ENCODE measurements around the gene PSMB7.
"Not testable (repeated sequence)": the region's sequence is repeated elsewhere in the genome, so short reads cannot be mapped to it uniquely, and the experiment has no call there.

PSMB7 gene

DNA sequence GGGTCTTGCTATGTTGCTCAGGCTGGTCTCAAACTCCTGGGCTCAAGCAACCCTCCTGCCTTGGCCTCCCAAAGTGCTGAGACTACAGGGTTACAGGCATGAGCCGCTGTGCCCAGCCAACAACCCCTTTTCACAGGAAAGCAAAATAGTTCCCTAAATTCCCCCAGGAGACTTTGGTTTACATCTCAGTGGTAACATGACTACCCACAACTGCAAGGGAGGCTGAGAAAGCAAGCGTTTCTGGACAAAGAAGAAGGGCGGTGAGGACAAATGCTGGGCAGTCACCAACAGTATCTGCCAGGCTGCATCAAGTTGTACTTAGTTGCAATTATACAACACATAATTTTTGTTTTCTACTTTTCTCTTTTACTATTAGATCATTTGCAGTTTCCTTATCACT lies 27.6 kb upstream of the PSMB7 start:
- no peak for DNase-seq

DNA sequence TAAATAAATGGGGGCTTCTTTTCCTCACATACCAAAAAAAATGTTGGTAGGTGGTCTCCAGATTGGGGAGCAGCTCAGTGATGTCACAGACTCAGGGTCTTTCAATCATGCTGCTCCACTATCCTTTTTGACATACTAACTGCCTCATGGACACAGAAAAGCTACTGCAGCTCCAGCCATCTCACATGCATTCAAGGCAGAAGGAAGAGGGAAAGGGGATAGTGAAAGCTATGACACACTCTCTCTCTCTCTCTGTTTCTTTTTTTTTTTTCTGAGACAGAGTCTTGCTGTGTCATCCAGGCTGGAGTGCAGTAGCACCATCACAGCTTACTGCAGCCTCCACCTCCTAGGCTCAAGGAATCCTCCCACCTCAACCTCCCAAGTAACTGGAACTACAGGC lies 27.1 kb upstream of the PSMB7 start:
- no peak for DNase-seq

DNA sequence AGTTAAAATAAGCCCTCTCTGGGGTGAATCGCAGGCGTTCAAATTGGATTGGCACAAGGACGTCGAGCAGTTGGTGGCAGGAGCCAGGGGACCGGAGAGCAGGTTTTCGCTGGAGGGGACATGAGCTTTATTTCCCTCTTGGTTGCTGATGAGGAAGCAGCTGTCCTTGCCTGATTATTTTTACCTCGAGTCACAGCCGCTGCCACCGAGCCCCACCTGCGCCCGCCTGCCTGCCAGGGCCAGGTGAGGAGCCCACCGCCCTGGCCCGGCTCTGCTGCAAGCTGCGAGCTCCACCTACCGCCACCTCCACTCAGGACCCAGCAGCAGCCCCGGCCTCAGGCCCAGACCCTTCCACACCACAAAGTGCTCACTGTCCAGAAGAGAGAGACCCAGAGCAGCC lies 26.0 kb upstream of the PSMB7 start:
- no peak for DNase-seq

DNA sequence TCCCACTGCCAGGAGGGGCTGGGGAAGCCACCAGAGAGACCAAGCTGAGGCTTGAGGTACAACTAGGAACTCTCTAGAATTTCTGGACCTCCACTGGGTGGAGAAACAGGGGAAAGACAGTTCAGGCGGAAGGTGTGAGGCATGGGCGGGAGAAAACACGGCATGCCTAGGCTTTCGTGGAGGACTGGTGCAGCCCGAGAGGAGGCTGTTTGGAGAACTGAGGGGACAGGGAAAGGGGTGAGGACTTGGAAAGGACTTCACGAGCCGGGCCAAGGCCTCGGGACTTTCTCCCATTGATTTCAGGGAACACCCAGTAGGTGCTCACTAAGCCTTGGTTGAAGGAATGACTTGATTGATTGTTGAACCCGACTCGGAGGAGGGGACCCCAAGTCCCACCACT lies 25.5 kb upstream of the PSMB7 start:
- DNase-seq, result no peak

DNA sequence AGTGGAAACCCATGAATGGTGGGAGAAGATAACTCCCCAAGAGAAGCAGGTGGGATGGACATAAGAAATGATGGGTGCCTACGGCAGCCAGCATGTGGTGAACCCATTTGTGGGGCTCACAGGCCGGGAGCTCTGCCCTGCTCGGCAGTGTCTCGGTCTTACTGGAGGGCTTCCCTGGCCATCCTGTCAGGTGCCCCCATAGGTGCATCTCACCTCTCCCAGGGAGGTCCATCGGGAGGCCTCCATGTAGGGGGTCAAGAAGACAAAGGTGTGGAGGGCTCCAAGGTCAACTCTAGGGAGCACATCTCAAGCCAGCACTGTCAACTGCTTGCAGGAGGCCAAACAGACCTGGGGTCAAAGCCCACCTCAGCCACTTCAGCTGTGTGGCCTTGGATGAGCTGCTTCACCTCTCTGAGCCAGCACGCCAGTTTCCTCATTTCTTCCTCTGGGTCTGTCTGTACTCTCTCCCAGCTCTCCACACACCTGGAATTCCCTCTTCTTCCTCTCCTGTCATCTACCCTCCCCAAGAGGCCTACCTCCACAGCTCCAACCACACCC lies 24.5 kb upstream of the PSMB7 start:
- DNase-seq, result no peak

DNA sequence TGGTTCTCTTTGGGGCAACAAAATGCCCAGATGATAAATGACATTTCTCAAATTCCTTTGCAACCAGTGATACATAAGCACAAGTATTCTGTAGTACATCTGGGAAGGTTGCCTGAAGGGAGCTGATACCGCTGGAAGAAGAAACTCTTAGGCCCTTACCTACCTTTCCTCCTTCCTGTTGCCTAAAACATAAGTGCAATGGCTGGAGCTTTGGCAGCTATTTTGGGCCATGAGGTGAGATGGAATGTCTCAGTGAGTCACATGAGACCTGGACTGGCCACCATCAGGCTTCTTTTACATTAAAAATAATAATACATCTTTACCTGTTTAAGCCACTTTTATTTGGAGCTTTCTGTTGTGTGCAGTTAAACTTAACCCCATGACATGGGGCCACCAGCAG lies 23.8 kb upstream of the PSMB7 start:
- no peak for DNase-seq

DNA sequence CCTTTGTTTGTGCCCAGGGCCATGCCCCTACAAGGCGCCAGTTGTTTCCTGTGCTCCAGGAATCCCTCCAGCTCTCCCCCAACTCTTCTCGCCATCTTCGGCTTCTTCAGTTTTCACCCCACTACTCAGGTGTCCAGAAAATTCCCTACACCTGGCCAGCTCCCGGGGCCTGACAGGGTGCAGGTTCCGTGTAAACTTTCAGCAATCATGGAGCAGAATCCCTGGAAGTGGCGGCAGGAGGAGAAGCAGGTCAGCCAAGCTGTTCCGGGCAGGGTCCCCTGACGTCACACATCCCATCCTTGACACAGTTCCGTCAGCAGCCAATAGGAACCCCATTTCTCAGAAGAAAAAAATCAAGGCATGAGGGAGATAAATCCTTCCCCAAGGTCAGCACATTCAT lies 22.8 kb upstream of the PSMB7 start:
- no peak for DNase-seq

DNA sequence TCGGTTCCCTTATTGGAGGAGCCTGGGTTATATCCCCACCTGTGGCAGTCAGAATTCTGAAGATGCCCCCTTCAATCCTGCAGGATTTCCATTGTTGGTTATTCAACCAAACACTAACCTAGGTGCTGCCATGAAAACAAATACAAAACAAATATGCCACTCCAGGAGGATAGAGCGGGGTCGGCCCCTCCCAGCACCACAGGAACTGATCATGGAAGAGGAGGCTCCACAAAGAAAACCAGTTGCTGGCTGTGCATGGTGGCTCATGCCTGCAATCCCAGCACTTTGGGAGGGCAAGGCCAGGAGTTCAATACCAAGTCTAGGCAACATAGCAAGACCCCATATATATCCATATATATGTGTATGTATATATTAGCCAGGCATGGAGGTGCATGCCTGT lies 21.8 kb upstream of the PSMB7 start:
- DNase-seq, result no peak

DNA sequence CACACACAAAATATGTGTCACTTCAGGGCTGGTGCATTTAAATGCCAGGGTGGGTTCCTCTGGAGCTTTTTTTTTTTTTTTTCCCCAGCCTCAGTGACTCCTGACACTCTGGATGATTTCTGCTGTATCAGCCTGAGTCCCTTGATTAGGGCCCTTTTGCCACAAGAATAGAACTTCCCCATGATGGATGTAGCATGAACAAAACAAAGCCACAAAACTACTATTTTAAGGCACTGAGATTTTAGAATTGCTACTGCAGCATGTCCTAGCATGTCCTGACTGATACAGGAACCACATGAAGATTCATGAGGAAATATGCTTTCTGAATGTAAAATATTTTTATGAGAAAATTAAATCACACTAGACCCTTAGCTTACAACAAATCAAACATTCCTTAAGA lies 21.1 kb upstream of the PSMB7 start:
- DNase-seq, result no peak

DNA sequence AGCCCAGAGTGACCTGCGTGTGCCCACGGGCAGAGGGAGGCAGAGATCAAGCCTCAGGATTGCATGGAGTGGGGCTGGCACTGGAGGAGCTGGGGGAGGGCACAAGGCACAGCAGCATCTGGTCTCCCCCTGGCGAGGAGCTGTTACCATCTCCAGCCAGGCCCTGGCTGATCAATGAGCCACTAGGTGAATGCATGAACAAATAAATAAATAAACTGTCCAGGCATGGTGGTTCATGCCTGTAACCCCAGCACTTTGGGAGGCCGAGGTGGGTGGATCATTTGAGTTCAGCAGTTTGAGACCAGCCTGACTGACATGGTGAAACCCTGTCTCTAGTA lies 14.3 kb upstream of the PSMB7 start:
- no peak for DNase-seq

DNA sequence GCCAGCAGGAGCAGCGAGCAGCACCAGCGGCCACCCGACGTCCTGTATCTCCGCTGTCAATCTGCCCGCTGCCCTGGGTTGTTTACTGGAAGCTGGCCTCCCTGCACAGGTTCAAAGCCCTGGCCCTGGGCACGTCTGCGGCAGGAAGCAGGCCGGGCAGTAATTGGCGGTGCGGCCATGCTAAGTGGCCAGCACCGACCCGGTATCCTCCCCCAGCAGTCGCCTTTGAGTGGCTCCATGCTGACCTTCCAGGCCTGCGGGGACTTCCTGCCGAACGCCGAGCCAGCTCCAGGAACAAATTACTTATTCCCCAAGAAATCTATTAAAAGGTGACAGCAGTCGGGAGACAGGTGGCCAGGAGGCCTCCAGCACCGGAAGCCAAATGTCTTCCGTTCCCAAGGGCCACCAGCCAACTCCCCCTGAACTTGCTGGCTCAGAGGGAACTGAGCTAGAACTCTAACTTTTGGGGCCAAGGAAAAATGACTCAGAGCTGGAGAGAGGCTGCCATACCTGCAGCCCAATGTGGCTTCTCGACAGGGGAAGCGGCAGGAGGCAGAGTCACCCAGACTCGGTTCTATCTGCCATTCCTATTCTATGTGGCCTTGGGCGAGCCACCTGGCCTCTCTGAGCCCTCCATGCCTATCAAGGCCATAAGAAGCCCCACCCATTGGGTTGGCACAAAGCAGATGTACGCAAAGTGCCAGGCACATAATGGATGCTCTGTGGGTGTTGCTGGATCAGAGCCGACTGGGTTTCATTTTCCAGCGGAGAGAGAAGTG lies 13.7 kb upstream of the PSMB7 start:
- no peak for DNase-seq

DNA sequence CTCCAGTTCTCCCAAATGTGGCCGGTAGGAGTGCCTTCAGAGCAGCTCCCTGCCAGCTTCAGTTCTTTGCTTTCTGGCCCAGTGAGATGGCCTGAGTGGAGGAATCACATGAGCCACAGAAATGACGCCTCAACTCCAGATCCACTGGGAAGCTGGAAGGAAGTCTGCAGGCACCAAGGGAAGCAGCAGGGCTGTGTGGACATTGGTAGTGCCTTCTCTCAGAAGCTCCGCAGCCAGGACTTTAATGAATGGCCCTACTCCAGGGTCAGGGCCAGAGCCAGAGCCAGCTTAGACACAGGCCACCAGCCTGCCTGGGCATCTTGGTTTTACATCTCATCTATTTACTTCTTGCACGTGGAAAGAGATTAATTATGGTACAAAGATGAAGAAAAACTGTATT lies 12.0 kb upstream of the PSMB7 start:
- DNase-seq, result no peak

DNA sequence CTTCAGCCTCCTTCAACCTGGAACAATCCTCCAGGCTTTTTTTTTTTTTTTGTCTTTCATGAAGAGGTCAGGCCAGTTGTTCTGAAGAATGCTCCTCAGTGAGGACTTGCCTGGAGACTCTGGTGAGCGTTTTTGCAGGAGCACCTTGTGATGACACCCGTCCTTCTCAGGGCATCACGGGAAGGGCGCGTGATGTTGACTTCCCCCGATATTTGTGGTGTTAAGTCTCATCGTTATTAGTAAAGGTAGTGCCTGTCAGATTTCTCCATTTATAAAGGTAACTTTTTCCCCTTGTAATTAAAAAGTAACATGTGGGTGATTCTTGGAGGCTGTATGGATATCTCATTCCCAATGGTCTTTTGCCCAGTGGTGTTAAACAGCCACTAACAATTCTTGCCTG lies 11.1 kb upstream of the PSMB7 start:
- no peak for DNase-seq

DNA sequence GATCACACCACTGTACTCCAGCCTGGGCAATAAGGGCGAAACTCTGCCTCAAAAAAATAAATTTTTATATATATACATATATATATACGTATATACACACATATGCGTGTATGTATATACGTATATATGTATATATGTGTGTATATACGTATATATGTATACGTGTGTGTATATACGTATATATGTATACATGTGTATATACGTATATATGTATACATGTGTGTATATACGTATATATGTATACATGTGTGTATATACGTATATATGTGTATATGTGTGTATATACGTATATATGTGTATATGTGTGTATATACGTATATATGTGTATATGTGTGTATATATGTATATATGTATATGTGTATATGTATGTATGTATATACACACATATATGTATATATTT lies 10.5 kb upstream of the PSMB7 start:
- DNase-seq, result not testable (repeated sequence)

DNA sequence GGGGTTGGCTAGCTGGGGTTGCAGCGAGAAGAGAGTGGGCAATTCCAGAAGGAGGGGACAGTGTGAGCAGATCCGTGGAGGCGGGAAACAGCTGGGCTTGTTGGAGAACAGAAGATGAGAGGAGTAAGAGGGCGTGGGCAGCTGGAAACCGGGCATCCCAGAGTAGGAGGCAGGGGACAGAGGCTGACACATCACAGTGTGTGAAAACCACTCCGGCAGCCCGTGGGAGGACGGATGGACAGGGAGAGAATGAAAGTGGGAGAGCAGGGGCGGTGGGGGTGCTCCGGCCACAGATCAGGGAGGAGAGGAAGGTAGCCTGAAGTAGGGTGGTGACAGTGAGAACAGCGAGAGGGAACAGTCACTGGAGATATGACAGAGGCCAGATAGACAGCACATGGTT lies 8.3 kb upstream of the PSMB7 start:
- no peak for DNase-seq

DNA sequence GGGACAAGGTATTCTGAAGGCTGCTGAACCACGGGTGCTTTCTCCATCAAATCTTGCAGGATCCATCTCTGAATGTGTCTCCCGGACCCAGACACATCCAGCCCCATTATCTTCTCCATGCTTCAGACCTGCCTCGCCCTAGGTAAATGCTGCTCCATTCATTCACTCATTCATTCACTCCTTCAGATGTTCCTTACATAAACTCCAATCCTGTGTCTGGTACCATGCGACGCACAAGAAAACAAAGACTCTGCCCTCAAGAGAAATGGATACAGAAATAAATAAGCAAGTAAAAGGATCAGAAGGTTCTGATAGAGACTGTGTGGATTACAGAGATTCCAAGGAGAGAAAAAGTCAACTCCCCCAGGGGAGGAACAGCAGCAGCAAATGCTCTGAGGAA lies 7.9 kb upstream of the PSMB7 start:
- DNase-seq, result no peak

DNA sequence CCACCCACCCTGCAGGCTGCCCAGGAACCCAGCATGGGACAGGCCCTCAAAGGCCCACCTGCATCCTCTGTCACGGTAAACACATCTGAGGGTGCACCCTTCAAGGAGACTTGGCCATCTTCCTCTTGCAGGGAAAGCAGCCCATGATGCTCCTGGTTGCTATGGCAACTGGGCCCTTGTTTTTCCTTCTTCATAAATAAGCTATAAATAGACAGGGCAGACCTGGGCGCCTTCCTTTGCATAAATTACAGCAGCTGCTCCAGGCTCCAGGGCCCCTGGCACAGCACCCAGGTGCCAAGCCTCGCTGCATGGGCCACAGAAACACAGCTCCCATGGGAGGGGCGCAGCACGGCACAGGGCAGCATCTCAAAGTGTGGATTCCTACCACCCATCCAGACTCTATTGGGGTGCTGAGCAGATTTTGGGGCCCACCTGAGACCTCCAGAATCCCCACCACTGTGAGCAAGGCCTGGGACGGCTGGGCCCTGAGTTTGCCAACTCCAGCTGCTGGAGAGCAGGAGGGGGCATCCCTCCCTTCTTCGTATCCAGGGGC lies 5.8 kb upstream of the PSMB7 start:
- DNase-seq, result no peak

DNA sequence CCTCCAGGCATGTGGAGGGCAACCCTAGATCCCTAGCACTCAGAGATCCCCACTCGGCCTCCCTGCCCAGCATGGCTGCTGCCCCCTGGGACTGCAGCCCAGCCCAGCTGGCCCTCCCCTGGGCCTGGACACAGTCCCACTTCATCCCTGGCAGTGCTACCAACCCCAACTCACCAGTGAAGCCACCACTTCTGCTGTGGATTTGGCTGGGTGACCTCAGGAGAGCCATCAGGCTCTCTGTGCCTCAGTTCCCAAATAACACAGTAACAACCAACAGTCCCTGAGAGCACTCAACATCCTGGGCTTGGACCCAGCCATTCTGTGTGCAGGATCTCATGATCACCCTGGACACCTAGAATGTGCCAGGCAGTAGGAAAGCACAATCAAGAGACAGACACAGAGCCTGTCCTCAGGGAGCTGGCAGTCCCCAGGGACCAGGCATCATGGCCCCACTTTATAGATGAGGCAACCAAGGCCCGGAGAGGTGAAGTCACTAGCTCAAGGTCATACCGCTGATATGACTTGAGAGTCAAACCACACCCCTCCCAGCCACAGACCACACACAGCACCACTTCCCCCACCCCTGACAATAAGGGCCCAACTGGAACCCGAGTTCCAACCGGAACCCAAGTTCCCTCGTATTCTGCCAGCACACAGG lies 4.7 kb upstream of the PSMB7 start:
- DNase-seq, result no peak

DNA sequence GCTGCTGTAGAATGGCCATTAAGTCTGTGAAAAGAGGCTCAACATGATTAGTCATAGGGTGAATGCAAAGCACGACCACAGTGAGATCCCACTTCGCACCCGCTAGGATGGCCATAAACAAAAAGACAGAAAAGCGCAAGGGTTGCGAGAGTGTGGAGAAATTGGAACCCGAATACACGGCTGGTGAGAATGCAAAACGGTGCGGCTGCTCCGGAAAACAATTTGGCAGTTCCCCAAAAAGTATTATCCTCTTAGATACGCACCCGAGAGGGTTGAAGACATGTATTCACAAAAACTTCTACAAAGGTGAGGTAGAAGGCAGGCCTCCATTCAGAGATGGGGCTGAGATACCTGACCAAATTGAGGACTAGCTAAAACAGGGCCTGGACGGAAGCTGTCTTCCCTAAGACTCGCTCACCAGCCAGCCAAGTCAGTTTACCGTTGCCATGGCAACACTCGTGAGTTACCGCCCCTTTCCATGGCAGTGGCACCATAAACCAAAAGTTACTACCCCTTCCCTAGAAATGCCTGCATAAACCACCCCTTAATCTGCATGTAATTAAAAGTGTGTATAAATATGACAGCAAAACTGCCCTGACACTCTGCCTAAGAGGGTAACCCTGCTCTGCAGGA lies 726 bp upstream of the PSMB7 start:
- DNase-seq, result no peak

DNA sequence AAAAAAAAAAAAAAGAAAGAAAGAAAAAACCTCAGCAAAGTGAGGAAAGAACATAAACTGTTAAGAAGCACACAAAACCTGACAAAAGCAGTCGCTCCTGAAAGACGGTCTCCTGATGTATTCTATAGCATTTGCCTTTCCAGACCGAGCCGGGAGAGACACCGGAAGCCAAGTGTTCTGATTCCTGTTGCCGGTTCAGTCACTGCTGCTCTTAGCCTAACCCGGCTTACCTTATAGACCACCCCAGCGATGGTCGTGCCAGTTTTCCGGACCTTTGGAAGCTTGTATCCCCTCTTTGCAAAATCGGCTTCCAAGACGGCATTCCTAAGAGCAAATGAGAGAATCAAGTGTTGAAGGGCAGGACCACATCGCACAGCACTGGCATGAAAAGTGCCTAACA lies 630 bp downstream of the PSMB7 start:
- no peak for DNase-seq

DNA sequence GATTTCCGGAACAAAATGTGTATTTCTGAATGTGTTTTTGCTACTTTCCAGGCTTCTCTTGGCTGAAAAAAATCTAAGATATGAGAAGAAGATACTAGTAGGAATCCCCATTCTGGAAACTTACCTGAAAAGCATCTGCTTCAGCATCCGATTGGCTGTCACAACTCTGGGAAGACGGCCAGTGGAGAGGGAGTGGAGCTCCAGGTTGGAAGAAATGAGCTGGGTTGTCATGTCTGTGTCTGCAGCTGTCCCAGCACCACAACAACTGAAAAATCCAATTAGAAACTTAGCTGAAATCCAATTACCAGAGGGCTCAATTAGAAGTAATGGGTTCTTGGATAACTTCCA lies 3.0 kb downstream of the PSMB7 start:
- DNase-seq, result no peak

DNA sequence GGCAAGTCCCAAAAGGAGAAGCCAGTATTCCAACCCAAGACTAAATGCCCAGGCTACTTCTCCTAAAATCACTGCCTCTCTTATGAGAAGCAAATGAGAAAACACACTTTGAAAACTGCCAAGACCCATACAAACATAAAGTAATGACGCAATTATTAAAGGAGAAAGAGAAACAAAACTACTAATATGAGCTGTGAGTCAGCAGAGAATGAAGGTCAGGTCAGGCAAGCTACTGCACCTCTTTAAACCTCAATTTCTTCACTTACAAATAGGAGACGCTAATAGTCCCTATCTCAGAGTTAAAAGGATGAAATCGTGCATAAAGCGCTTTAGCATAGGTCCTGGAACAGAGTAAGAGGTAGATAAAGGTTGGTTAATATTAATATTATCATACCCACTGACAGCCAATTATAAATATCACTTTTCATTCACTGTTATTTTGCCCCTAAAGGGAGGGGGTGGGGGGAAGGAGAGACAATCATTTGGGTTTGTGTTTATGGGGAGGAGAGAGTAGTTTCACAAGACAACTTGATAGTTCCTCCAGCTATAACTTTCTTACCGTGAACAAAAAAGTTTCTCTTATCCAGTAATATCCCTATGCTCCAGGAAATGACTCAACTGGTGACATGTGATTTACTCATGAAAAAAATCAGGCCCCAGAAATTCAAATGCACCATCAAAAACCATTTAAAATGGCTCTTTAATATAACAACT lies 3.6 kb downstream of the PSMB7 start:
- DNase-seq, result no peak

DNA sequence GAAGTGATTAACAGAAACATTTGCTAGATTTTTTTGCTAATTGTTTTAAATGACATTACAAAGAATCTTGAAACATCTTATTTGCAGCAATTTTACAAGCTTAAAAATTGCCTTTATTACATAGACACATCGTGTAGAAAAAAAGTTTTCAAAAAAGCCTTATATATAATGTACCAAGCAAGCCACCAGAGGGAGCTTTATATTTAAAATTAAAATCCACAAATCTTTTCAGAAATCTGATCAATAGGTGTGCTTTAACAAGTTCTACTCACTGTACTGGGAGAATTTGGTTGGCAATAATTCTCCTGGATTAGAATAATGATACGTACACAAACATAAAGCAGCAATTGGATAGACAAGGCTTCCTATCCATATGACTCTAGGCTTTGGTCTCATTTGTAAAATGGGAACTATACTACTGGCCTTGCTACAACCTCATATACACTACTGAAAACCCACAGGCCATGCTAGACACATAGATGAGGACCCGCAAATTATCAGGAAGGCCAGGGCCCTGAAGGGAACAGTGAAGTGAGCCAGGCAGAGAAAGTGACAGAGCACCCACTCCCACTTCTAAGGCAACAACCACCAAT lies 4.8 kb downstream of the PSMB7 start:
- no peak for DNase-seq
